Left renal cortex interstitium (tissue), 4 donors: ENCODE data around the gene TRRAP. TPM values are rescaled to one million over a fixed set of nuclear protein-coding genes. Genes with fewer than 3 reads are reported as not detected.
"Not testable (repeated sequence)": the region's sequence is repeated elsewhere in the genome, so short reads cannot be mapped to it uniquely, and the experiment has no call there.

Source experiments
- DNase-seq, 4 donors: peaks; one replicate each; pipeline ENCODE4 v3.0.0-alpha.2; 2013; ENCODE audit warnings: low read depth in 4 of 4, low spot score in 2 of 4, missing footprints in 1 of 4
- polyA plus RNA-seq, 4 donors: library from polyadenylated mRNA; unstranded; fragments of 120-200 nt; gene quantifications; one replicate each; pipeline ENCODE4 v1.2.1, GENCODE V29; 2013; ENCODE audit not compliant: insufficient read length in 4 of 4

TRRAP gene
- polyA plus RNA-seq, 4 donors: 31.5 to 51.7 (median 39.0) TPM

GRCh38 chr7:99040104-99040958 lies 162.0 kb downstream of the TRRAP start:
- peak; percentile 52 to 85 (median 58) for DNase-seq

GRCh38 chr7:99041526-99041925 lies 163.2 kb downstream of the TRRAP start:
- DNase-seq: no peak

- no peak for DNase-seq
Observed at GRCh38 chr7:99042957-99043356, 164.6 kb downstream of the TRRAP start.

GRCh38 chr7:99044858-99045257 lies 166.5 kb downstream of the TRRAP start:
- DNase-seq: not testable (repeated sequence)

- not testable (repeated sequence) for DNase-seq
Observed at GRCh38 chr7:99046262-99046661, 167.9 kb downstream of the TRRAP start.

- no peak for DNase-seq
Observed at GRCh38 chr7:99046722-99047121, 168.4 kb downstream of the TRRAP start.

- DNase-seq: no peak
Observed at GRCh38 chr7:99047526-99048077, 169.3 kb downstream of the TRRAP start.

GRCh38 chr7:99050971-99051370 lies 172.6 kb downstream of the TRRAP start:
- DNase-seq: no peak

- no peak for DNase-seq
Observed at GRCh38 chr7:99054781-99055180, 176.4 kb downstream of the TRRAP start.

- DNase-seq: no peak
Observed at GRCh38 chr7:99061001-99061776, 182.9 kb downstream of the TRRAP start.

Other genes starting within 250 kb of the TRRAP start
- 1 to 10 TPM; 4.5 to 6.9 (median 5.2) TPM for gene TMEM130, start 8.5 kb upstream of the TRRAP start, polyA plus RNA-seq